Skeletal muscle satellite cell (primary cell): Measurements from ENCODE around the gene HEMGN. TPM values are rescaled to one million over a fixed set of nuclear protein-coding genes. Genes with fewer than 3 reads are reported as not detected.

Source experiments
- small RNA-seq: library from RNA; depleted of rRNA; stranded (forward); fragments of <200 nt; gene quantifications from one replicate; pipeline ENCODE3, GENCODE V24; 2012

HEMGN gene

Small RNAs within 50 kb of the gene (small RNA-seq; reads per million reads assigned to genes)
- not detected for gene RF00019
